ENCODE results near the gene PDGFRB.

Gene PDGFRB

GRCh38 chr5:150137168-150137957, 18.3 kb downstream of the PDGFRB start:
- Histone ChIP-seq H2AFZ (ENCODE audit: low read length, unreplicated experiment) (no peak overlapping the region), H3K4me3 (ENCODE audit: low read depth, low read length) (peak overlapping the region; percentile 31; the same call in 1 of the 2 replicates), H3K79me2 (ENCODE audit: control insufficient read depth, insufficient read depth, low read length, unreplicated experiment) (peaks cover 28% of the 10 kb centered on the region), H3K27me3 (ENCODE audit: insufficient read depth, low read length) (no peaks in the 10 kb centered on the region), H3K4me1 (ENCODE audit: control insufficient read depth, insufficient read depth, low read length, unreplicated experiment) (peaks cover 57% of the 10 kb centered on the region), H3K27ac (ENCODE audit: low read depth, low read length) (peak overlapping the region; percentile 68), H3K36me3 (ENCODE audit: insufficient read depth, low read length) (no peaks in the 10 kb centered on the region)

GRCh38 chr5:150136305-150137167, 19.1 kb downstream of the PDGFRB start:
- H3K27me3 ChIP-seq (ENCODE audit: insufficient read depth, low read length): no peaks in the 10 kb centered on the region
- peaks cover 57% of the 10 kb centered on the region for H3K4me1 ChIP-seq (ENCODE audit: control insufficient read depth, insufficient read depth, low read length, unreplicated experiment)
- H3K27ac ChIP-seq (ENCODE audit: low read depth, low read length): no peak overlapping the region
- H2AFZ ChIP-seq (ENCODE audit: low read length, unreplicated experiment): no peak overlapping the region
- no peak overlapping the region for H3K4me3 ChIP-seq (ENCODE audit: low read depth, low read length)
- no peaks in the 10 kb centered on the region for H3K36me3 ChIP-seq (ENCODE audit: insufficient read depth, low read length)
- peaks cover 26% of the 10 kb centered on the region for H3K79me2 ChIP-seq (ENCODE audit: control insufficient read depth, insufficient read depth, low read length, unreplicated experiment)

DNA sequence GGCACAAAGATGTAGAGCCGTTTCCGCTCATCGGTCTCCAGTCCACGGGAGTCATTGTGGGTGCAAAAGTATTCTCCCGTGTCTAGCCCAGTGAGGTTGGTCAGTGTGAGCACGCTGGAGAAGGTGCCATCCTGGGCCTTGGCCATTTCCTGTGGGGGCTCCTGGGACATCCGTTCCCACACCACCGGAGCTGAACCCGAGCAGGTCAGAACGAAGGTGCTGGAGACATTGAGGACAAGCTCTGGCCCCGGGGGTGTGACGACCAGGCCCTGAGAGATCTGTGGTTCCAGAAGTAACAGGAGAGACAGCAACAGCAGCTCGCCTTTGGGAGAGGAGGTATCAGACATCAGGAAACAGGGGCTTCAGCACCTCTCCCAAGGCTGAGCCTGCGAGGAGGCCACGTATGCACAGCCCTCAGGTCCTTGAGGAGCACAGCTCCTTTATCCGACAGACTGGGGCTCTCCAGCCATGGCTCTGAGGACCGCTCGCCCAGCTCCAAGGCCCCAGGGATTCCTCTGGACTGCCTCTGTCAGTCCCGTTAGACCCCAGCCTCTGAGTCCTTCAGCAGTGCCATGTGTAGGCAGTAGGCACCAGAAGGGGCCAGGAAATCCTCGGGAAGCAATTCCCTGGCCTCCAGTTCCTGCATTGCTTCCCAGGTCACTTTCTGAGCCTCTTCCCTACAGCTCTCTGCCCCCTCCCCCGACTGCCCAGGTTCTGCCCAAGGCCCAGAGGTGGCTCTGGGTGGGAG, 19.9 kb downstream of the PDGFRB start:
- H3K27me3 ChIP-seq (ENCODE audit: insufficient read depth, low read length): no peaks in the 10 kb centered on the region
- peaks cover 53% of the 10 kb centered on the region for H3K4me1 ChIP-seq (ENCODE audit: control insufficient read depth, insufficient read depth, low read length, unreplicated experiment)
- no peak overlapping the region for H3K4me3 ChIP-seq (ENCODE audit: low read depth, low read length)
- no peak overlapping the region for H2AFZ ChIP-seq (ENCODE audit: low read length, unreplicated experiment)
- H3K79me2 ChIP-seq (ENCODE audit: control insufficient read depth, insufficient read depth, low read length, unreplicated experiment): peaks cover 18% of the 10 kb centered on the region
- no peaks in the 10 kb centered on the region for H3K36me3 ChIP-seq (ENCODE audit: insufficient read depth, low read length)
- H3K27ac ChIP-seq (ENCODE audit: low read depth, low read length): no peak overlapping the region

DNA sequence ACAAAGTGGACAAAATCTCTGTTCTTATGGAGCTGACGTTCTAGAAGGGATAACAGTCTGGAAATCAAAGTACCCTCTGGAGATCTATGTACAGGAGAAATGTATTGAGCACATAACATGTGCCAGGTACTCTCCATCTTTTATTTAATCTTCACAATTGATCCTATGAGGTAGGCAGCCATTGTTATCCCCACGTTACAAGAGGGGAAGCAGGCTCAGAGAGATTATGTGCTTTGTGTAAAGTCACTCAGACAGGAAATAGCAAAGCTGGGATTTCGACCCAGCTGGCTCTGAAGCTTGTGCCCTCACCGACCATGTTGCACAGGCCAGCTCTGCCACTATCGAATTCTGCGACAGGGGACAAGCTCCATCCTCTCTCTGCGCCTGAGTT, 21.5 kb downstream of the PDGFRB start:
- Histone ChIP-seq H3K27ac (ENCODE audit: low read depth, low read length) (no peak overlapping the region), H3K27me3 (ENCODE audit: insufficient read depth, low read length) (no peaks in the 10 kb centered on the region), H3K36me3 (ENCODE audit: insufficient read depth, low read length) (peaks cover 4% of the 10 kb centered on the region; the same call in 1 of the 2 replicates), H3K4me3 (ENCODE audit: low read depth, low read length) (no peak overlapping the region), H3K79me2 (ENCODE audit: control insufficient read depth, insufficient read depth, low read length, unreplicated experiment) (peaks cover 3% of the 10 kb centered on the region), H3K4me1 (ENCODE audit: control insufficient read depth, insufficient read depth, low read length, unreplicated experiment) (peaks cover 44% of the 10 kb centered on the region), H2AFZ (ENCODE audit: low read length, unreplicated experiment) (no peak overlapping the region)

GRCh38 chr5:150133581-150134197, 22.0 kb downstream of the PDGFRB start:
- Histone ChIP-seq H3K4me3 (ENCODE audit: low read depth, low read length) (no peak overlapping the region), H3K27me3 (ENCODE audit: insufficient read depth, low read length) (no peaks in the 10 kb centered on the region), H3K27ac (ENCODE audit: low read depth, low read length) (no peak overlapping the region), H3K36me3 (ENCODE audit: insufficient read depth, low read length) (peaks cover 9% of the 10 kb centered on the region; the same call in 1 of the 2 replicates), H3K79me2 (ENCODE audit: control insufficient read depth, insufficient read depth, low read length, unreplicated experiment) (no peaks in the 10 kb centered on the region), H3K4me1 (ENCODE audit: control insufficient read depth, insufficient read depth, low read length, unreplicated experiment) (peaks cover 39% of the 10 kb centered on the region), H2AFZ (ENCODE audit: low read length, unreplicated experiment) (no peak overlapping the region)

DNA sequence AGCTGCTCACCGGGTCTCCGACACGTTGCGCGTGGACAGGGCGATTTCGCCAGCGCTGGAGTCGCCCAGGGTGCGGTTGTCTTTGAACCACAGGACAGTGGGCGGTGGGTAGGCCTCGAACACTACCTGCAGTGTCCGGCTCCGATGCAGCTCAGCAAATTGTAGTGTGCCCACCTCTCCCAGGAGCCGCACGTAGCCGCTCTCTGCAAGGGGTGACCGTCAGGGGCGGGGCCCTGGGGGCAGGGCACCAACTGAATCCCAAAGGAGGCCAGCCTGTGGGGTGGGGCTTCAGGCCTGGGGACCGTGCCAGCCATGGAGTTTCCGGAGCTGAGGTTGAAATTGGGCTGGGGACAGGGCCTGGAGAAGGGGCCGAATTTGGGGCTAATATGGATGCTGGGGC, 22.9 kb downstream of the PDGFRB start:
- H2AFZ ChIP-seq (ENCODE audit: low read length, unreplicated experiment): no peak overlapping the region
- no peaks in the 10 kb centered on the region for H3K79me2 ChIP-seq (ENCODE audit: control insufficient read depth, insufficient read depth, low read length, unreplicated experiment)
- peaks cover 13% of the 10 kb centered on the region; the same call in 1 of the 2 replicates for H3K36me3 ChIP-seq (ENCODE audit: insufficient read depth, low read length)
- no peak overlapping the region for H3K4me3 ChIP-seq (ENCODE audit: low read depth, low read length)
- no peaks in the 10 kb centered on the region for H3K27me3 ChIP-seq (ENCODE audit: insufficient read depth, low read length)
- no peak overlapping the region for H3K27ac ChIP-seq (ENCODE audit: low read depth, low read length)
- H3K4me1 ChIP-seq (ENCODE audit: control insufficient read depth, insufficient read depth, low read length, unreplicated experiment): peaks cover 29% of the 10 kb centered on the region

- no peak overlapping the region for H3K4me3 ChIP-seq (ENCODE audit: low read depth, low read length)
- H3K27ac ChIP-seq (ENCODE audit: low read depth, low read length): no peak overlapping the region
- H3K27me3 ChIP-seq (ENCODE audit: insufficient read depth, low read length): no peaks in the 10 kb centered on the region
- H3K36me3 ChIP-seq (ENCODE audit: insufficient read depth, low read length): peaks cover 13% of the 10 kb centered on the region; the same call in 1 of the 2 replicates
- H2AFZ ChIP-seq (ENCODE audit: low read length, unreplicated experiment): no peak overlapping the region
- H3K79me2 ChIP-seq (ENCODE audit: control insufficient read depth, insufficient read depth, low read length, unreplicated experiment): no peaks in the 10 kb centered on the region
- H3K4me1 ChIP-seq (ENCODE audit: control insufficient read depth, insufficient read depth, low read length, unreplicated experiment): peaks cover 23% of the 10 kb centered on the region
Observed at GRCh38 chr5:150131978-150132694, 23.5 kb downstream of the PDGFRB start.

DNA sequence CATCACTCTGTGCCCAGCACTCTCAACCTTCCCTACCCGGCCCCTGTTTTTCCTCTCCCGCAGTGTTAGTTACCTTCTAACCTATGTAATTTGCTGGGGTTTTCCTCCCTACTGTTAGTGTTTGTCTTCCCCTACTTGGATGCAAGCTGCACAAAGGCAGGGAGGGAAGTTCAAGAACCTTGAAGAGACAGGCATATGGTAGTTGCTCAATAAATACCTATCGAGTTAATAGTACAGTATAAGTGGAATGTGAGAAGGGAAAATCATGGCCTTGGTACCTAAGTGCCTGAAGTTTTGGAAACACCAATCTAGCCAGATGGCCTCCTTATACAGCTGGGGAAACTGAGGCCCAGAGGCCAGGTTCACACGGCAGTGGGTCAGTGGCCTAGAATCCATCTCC, 24.2 kb downstream of the PDGFRB start:
- no peak overlapping the region for H3K4me3 ChIP-seq (ENCODE audit: low read depth, low read length)
- H3K79me2 ChIP-seq (ENCODE audit: control insufficient read depth, insufficient read depth, low read length, unreplicated experiment): no peaks in the 10 kb centered on the region
- H2AFZ ChIP-seq (ENCODE audit: low read length, unreplicated experiment): no peak overlapping the region
- H3K27ac ChIP-seq (ENCODE audit: low read depth, low read length): no peak overlapping the region
- H3K4me1 ChIP-seq (ENCODE audit: control insufficient read depth, insufficient read depth, low read length, unreplicated experiment): peaks cover 20% of the 10 kb centered on the region
- H3K27me3 ChIP-seq (ENCODE audit: insufficient read depth, low read length): no peaks in the 10 kb centered on the region
- H3K36me3 ChIP-seq (ENCODE audit: insufficient read depth, low read length): peaks cover 13% of the 10 kb centered on the region; the same call in 1 of the 2 replicates

DNA sequence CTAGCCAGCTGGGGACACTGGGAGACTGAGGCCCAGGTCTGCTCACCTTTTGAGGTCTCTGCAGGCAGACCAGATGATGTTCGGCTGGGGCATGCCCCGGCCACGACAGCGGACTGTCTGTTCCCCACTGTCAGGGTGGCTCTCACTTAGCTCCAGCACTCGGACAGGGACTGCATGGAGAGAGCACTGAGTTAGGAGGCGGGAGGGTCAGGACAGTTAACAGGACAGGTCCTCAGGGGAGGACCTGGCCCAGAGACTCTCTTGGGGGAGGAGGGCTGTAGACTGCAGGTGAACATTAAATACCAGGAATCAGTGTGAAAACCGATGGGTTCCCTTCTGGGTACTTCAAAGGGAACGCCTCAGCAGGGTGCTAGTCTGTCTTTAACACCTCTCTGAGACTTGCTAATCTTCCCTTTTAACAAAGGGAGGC, 25.1 kb downstream of the PDGFRB start:
- no peaks in the 10 kb centered on the region for H3K79me2 ChIP-seq (ENCODE audit: control insufficient read depth, insufficient read depth, low read length, unreplicated experiment)
- peaks cover 20% of the 10 kb centered on the region for H3K4me1 ChIP-seq (ENCODE audit: control insufficient read depth, insufficient read depth, low read length, unreplicated experiment)
- no peak overlapping the region for H3K4me3 ChIP-seq (ENCODE audit: low read depth, low read length)
- H3K27me3 ChIP-seq (ENCODE audit: insufficient read depth, low read length): no peaks in the 10 kb centered on the region
- H2AFZ ChIP-seq (ENCODE audit: low read length, unreplicated experiment): no peak overlapping the region
- H3K27ac ChIP-seq (ENCODE audit: low read depth, low read length): no peak overlapping the region
- H3K36me3 ChIP-seq (ENCODE audit: insufficient read depth, low read length): peaks cover 13% of the 10 kb centered on the region; the same call in 1 of the 2 replicates

All from ACC112 (cell line).